GM12891 (cell line): ENCODE measurements around the gene TEX13B.

Experiments
- PAX5 ChIP-seq: IDR thresholded peaks from 2 replicates; pipeline ENCODE4 v1.6.1; 2011; ENCODE audit warnings: low read length, moderate library complexity, mild to moderate bottlenecking; ENCODE audit not compliant: insufficient read depth, severe bottlenecking
- POLR2A ChIP-seq: IDR thresholded peaks from 2 replicates; pipeline ENCODE4 v1.6.1; 2011; ENCODE audit warnings: low read depth, low read length, control low read depth
- POLR2AphosphoS5 ChIP-seq: IDR thresholded peaks from 2 replicates; pipeline ENCODE4 v1.6.1; 2011; ENCODE audit warnings: low read depth, low read length, control low read depth
- SPI1 ChIP-seq: IDR thresholded peaks from 2 replicates; pipeline ENCODE4 v1.6.1; 2011; ENCODE audit warnings: low read depth, low read length, control low read depth
- TAF1 ChIP-seq: IDR thresholded peaks from 2 replicates; pipeline ENCODE4 v1.6.1; 2011; ENCODE audit warnings: low read depth, low read length, control low read depth

DNA sequence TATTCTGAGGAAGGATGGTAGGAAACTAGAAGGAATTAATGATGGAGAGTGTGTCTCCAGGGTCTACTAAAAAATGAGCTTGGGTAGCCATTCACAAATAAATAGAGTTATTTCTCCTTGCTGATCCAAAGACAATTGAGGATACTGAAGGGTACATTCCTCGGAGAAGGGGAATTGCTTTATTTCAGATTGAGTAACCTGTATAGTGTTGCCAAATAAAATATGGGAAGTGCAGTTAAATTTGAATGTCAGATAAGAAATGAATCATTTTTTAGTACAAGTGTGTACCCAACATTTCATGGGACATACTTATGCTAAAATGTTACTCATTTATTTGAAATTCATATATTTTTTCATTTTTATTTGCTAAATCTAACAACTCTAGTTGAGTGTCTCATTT, 46.7 kb upstream of the TEX13B start:
- no peak for TF ChIP-seq POLR2A
- TF ChIP-seq POLR2AphosphoS5: no peak
- no peak for TF ChIP-seq SPI1
- no peak for TF ChIP-seq PAX5
- no peak for TF ChIP-seq TAF1
